Femur (tissue), 1 donor: ENCODE results near the gene AGBL4.

Experiments used
- DNase-seq: peaks from one replicate; pipeline ENCODE4 v3.0.0-alpha.2; 2017

The AGBL4 gene

DNA sequence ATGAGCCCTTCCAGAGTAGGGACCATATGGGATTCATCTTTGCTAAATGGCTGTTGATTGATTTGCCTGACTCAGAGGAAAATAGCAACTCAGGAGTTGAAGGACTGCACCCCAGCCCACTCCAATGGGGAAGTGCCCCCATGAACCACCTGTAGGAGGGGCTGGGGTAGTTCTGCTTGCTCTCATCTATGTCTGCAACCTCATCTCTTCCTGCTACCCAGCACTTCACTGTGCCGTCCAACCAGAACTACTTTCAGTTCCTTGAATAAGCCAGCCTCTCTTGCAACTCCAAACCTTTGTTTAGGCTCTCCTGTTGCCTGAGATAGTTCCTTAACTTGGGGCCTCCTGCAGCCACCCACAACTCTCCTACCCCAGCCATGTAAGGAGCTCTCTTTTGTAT is 1273.6 kb downstream of the AGBL4 start:
- no peak for DNase-seq

DNA sequence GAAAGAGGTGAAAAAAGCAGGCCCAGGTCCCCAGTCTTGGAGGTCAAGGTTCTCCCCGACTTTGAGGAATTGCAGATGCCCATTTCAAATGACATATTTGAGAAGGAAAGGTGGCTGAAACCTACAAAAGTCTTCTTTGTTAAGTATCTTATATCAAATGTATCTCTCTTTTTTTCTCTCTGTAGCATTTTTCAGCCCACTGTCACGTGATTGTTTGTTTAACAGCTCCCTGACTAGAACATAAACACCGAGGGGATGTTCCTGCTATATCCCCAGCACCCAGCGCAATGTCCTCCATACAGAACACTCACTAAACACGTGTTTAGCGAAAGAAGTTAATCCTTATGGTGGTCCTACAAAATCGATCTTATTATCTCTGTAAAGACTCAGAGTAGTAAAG is 1274.7 kb downstream of the AGBL4 start:
- DNase-seq = no peak

DNA sequence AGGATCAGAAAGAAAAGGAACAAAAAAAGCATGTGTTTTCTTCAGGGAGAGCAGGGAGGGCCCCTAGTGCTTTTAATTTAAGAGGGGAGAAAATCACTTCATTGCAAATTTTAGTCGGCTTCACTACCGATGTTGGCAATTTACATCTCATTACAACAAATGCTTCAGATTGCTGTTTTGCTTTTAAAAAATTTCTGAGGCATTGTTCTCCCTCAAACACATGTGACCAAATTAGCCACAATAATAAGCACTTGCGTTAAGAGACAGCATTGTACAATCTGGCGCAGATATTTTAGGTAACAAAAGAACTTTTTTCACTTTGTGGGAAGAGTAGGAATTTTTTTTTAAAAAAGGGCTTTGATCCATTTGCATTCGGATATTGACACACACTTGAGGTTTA is 1276.8 kb downstream of the AGBL4 start:
- DNase-seq = no peak

DNA sequence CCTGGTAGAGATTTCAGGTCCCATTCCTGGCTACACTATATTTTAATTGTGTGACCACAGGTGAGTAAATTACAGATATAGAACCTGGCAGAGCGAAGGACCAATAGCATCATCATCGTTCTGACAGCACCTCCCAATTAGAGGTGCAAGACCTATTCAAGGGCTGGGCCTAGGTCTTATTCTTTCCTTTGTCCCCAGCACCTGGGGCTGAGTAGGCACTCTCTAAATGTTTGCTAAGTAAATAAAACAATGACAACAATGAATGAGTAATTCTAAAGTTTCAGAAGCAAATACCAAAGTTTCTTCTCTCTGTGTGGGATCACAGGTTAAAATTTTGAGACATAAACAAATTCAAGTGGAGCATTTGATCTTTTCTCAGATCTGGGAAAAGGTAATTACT is 1279.7 kb downstream of the AGBL4 start:
- no peak for DNase-seq

DNA sequence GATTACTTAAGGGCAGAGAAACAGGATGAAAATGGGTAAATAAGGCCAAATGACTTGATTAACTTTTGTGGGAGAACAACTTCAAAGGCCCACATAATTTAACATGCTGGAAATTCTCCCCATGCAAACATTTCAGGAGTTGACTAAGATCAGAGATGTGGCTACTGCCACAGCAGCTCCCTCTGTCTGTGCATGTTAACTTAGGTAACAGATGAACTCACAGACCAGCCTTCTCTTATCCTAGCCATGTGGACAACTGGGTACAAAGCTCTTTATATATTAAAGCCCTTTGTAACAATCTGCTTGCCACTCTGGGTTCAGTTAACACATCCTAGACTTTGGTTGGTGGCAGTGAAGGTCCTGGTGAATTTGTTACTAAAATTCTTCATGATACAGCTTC is 1280.3 kb downstream of the AGBL4 start:
- DNase-seq = no peak

DNA sequence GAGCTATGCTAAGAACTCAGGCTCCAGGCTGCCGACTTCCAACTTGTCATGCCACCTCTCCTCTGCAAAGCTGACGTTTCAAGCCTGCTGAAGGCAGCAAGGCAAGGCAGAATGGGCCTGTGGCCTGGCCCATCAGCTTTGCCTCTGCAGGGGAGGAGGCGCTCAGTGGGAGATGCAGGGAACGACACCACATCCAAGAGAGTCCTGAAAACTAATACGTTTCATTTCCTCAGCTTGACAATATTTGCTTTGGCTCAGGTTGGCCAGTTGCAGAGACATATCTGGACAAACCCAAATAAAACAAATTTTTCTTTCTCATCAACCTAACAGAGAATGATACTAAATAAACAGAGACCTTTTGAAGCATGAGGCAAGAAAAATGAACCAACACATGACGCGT is 1282.4 kb downstream of the AGBL4 start:
- DNase-seq = no peak

DNA sequence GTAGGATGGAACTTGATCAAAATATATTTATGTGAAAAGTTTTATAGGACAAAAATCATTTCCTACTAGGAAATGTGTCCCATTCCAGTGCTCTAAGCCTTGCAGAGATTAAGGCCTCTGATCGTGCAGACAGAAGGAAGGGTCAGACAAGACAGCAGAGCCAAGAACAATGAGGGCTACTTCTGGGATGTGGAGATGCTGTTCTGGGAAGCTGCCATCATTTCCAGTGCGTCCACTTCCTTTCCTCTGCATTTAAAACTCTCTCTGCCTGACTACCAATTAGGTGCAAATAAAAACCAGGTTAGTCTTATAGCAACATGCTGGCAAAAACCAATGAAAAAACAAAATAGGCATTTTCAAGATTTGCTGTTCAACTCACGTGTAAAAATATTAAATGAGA is 1283.1 kb downstream of the AGBL4 start:
- no peak for DNase-seq

DNA sequence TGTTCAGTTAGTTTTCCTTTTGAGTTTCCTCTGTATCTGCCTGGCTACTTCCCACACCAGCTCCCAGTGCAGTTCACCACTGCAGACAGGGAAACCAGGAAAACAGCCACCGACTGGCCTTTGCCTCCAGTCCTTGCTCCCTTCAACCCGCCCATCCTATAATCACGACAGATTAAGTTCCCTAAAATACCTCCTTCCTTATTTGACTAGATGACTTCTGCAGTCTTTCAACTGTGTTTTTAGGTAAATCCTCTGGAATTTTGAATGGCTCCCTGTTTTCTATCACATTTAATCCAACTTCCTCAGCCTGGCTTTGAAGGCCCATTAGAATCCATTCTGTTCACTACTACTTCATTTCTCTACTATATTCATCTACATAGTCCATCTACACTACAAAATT is 1284.7 kb downstream of the AGBL4 start:
- DNase-seq = no peak

DNA sequence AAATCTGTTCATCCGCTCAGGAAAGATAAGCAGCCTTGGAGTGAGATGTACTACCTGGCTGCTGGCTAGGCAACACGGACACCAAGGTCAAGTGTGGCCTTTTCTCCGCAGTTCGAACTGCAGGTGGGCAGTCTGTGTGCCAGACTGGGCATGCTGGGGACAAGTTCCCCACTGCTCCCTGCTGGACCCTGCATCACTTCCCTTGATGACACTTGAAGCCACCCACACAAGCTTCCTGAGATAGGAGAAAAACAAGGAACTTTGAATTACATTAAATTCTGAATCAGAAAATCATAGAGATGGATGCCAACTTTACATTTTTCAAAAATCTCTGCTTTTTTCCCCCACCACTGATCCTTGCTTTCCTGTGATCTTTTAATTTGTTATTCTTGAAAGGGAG is 1285.4 kb downstream of the AGBL4 start:
- no peak for DNase-seq

DNA sequence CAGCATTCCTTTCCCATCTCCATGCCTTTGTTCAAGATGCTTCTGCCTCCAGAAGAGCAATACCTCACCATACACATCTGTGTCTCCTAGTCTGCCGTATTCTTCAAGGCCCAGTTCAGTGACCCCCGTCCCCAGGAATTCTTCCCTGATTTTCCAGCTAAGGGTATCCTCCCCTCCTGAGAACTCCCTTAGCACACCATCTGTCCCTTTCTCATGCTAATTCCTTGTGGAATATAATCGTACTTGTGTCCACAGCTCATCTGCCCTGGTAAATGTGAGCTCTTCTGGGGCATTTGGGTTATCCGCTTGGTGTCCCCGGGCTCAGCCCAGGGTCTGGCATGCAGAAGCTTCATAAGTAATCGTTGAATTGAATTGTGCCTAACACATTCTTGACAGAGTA is 1288.0 kb downstream of the AGBL4 start:
- DNase-seq = no peak

DNA sequence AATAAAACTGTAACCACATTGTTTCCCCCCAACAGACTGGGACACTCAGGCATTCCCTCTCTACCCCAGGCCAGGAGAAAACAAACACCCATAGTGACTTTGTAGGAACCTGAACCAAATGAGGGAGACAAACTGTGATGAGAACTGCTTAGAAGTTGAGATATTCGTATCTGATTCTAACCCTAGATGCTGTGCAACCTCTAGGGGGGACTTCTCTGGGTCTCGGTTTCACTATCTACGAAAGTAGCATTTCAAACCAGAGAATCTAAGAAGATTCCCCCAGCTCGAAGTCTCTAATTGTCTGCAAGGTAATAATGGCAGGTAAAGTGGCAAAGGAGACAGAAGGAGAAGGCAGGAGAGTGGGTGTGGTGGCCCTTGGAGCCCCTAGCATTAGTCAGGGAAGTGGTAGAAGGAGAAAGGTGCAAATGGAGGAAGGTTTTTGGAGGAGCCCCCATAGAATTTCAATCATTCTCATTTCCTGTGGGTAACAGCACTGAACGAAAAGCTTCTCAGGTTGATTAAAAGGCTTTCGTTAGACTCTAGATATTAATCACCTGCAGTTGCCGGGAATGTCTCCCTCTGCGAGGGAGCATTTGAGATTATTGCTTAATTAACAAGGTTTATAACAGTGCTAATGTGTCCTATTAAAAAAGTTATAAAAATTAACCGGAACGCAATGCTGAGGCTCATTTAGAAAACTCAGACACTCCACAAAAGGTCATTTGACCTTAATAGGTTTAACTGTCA is 1293.4 kb downstream of the AGBL4 start:
- no peak for DNase-seq

DNA sequence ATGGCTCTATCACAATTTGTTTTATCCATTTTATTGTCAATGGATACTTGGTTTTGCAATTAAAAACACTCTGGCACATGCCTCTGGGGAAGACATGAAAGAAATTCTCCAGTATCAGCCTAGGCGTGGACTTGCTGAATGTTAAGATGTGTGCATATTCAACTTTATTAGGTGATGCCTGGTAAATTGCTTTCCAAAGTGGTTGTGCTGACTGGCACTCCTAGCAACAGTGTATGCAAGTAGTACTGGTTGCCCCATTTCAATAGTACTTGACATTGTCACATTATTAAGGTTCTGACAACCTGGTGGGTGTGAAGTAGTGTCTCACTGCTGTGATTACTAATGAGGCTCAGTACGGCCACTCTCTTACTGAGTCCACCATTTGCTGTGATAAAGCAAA is 1295.2 kb downstream of the AGBL4 start:
- no peak for DNase-seq

DNA sequence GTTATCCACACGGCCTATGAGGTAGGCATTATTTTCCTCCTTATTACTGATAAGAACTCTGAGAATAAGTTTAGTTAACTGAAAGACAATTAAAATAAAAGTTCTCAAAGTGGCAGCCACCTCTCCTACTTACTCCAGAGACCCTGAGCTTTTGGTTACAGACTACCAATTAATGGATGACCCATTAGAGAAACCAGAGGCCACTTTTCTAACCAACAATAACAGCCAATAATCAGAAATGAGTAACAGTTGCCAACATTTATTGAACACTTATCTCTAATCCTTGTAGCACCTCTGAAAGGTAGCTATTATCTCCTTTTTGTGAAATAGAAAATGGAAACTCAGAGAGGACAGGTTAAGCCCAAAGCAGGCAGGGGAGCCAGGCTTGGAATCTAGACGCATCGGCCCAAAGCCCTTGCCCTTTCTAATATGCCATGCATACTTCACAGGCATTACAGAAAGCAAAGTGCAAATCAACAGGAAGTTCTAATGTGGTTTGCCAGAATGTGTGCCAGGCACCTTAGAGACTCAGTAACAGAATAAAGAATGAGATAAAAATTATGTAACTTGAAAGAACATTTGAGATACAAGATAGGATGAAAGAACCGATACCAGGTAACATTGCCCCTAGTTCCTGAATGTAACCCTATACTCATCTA is 1297.1 kb downstream of the AGBL4 start:
- no peak for DNase-seq

DNA sequence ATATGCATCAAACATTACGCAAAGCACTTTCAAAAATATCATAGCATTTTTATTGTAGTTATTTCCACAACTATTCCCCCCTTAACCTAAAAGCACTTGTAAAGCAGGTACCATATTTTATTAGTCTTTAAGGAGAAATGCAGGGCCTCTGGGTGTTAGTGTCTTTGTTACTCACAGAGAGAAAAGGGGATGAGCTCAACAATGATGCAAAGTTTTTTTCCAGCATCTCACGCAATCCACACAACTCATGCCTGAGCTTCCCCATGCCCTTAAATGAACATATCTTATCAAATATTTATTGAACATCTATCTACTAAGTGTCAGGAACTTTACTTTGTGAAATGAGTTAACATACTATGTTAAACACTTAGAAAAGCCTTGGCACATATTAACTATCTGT is 1297.6 kb downstream of the AGBL4 start:
- no peak for DNase-seq

DNA sequence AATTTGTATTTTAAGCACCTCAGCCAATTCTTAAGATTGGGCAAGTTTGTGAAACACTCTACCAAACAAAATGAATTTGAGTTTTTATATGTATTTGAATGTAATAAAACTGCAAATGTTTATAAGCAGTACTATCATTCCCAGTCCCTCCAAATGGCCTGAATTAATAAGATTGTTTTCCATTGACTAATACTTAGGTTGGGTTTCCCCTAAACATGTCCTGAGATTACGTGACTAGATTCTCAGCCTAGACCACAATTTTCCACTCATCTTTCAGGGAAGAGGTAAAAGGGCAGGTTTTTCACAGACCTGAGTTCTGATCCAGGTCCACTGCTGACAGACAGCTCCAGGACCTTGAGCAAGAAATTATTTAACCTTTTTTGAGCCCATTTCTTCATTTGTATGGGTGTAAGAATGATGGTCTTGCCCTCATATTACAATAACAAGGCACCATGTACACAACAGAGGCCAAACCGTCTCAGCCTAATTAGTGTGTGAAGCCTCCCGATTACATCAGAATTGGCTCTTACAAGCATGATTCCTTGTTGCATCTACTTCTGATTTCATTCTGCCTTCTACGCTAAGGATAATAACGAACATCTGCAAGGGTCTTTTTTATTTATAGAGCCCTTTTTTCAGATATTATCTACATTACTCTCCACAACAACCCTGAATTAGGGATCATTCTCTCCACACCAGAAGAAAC is 1298.3 kb downstream of the AGBL4 start:
- no peak for DNase-seq

DNA sequence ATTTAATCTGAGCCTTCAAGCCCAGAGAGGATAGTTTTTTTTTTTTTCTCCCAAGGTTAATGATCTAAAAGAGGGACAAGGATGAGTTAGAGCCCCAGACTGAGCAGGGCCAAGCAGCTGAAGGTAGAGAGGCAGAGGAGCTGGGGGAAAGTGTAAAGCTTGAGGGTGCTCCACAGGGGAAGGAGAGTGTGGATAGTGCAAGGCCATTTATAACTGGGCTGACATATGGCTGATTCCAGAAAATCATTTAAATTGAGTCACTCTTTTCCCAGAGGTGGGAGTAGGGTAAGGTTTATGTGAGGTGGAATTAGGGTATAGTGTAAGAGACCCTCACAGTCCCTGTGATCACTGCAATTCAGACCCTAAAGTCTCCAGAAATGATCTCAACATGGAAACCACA is 1302.8 kb downstream of the AGBL4 start:
- no peak for DNase-seq

DNA sequence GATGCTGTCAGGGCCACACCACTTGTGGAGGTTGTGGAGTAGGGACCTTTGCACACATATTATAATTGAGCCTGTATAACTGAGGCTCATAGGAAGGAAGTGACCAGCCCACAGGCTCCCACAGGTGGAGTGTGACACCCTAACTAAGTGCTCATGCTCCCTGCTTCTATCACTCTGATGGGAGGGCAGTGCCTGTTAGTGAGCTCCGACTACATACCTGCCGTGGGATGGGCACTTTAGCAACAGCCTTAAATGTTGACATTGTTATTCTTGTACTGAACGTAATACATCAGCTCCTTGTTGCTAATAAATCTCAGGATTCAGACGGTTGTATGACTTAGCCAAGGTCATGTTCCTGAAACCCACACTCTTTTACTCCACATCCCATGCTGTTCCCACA is 1305.0 kb downstream of the AGBL4 start:
- DNase-seq = no peak

DNA sequence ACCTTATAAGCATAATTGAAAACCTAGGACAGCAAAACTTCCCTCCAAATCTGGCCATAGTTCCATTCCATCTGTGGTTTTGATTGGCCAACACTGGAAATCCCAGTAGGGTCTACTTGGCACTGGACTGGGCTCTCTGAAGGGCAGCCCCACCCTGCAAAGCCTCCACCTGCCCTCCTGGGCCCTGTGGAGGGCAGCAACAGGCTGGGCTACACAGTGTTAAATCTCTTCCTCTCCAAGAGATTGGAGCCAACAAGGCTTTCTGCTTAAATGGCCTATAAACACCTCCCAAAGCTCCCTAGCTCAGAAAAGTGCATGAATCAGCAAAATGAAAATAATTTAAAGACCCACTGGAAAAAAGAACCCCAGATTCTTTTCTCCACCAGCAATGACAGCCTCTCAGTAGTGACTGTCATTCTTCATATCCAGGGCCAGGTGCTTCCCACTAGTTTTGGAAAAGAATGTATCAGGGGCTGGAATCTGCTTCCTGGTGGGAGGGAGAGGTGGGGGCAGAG is 1305.6 kb downstream of the AGBL4 start:
- no peak for DNase-seq

DNA sequence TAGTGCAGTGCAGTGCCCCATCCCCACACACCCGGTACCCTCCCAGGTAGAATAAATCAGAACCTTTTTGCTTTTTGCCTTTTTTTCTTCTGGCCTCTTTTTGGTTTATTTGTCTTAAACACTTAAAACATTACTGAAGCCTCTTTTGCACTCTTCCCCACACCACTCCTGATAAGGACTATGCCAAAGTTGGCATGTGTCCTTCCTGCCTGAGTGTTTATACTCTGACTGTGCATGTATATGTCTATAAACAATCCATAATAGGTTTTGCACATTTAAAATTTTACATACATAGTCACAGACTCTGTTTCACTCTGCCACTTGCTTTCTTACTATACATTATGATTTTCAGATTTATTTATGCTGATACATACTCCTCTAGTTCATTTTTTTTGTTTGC is 1306.7 kb downstream of the AGBL4 start:
- DNase-seq = no peak

DNA sequence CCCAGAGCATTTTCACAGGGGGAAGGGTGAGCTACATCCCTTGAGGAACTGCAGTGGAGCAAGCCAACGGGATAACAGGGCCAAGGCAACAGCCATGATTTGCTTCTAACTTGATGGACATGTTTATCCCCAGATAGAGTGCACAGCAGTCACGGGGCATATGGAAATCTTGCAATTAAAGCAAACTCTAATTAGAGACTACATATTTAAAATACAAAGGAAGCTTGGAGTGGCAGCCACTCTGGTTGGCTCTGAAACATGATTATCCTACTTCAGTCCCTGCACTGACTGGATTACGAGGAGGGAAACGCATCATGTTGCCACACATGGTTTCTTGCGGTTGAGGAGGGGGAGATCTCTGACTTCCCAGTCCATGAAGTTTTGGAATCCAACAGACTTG is 1307.8 kb downstream of the AGBL4 start:
- no peak for DNase-seq

DNA sequence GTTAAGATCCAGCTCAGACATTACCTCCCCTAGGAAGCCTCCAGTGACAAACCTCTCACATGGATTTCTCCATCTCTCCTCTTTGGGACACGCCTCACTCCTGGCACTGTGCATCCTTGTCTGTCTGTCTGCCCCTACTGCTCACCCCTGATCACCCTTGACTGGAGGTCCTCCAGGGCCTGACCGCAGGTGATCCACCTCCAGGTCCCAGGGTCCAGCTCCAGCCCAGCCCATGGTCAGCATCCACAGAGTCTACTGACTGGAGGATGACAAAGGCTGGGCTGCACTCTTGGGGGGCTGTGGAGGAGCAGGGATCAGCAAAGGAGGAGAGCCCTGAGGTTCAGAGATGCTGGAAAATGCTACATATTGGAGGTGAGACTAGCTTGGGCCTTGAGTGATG is 1312.8 kb downstream of the AGBL4 start:
- no peak for DNase-seq

DNA sequence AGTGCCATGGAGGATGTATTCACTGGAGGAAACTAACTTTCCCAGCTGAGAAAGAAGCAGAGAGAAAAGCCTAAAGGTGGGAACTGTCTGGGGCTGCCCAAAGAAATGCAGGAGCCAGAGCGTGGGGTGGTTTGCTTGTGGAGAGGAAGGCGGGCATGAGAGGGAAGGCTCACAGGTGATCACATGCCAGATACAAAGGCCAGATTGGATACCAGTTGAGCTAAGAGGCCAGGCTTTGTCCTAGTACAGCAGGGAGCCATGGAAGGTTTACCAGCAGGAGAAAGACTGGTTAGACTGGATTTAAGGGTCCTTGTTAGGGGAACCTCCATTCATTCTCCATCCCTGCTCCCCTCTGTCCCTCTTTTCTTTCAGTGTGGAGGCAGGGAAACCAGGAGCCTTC is 1313.4 kb downstream of the AGBL4 start:
- no peak for DNase-seq

DNA sequence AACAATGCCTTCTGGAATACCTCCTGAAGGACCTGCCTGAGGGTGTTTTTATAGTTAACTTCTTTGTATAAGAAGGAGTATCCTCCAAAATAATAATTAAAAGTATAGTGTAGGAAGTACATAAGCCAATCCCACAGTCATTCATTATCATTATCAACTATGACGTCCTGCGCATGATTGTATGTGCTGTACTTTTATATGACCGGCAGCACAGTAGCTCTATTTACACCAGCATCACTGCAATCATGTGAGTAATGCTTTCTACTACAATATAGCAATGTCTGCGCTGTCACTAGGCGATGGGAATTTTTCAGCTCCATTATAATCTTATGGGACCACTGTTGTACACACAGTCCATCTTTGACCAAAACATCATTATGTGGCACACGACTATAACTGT is 1319.0 kb downstream of the AGBL4 start:
- no peak for DNase-seq

DNA sequence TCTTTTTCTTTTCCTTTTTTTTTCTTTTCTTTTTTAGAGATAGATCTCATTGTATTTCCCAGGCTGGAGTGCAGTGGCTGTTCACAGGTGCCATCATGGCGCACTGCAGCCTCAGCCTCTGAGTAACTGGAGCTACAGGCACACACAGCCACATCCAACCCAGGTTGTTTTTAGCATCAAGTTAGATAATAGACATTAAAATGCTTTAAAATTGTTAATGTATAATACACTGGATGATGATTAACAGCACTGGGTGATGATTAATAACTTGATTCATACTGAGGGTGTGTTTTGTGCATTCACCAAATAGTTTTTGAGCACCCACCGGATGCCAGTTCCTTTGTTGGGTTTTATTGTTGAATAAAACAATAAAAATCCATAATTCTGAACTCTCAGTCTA is 1322.3 kb downstream of the AGBL4 start:
- DNase-seq = no peak
